Fibroblast of mammary gland (primary cell): ENCODE measurements around the gene OCRL.
A peak's percentile ranks its signal among the peaks of the same experiment; 100 is the strongest.
"Not testable (repeated sequence)": the region's sequence is repeated elsewhere in the genome, so short reads cannot be mapped to it uniquely, and the experiment has no call there.

Source experiments
- DNase-seq: peaks from one replicate; pipeline ENCODE4 v3.0.0-alpha.2; 2010; ENCODE audit warnings: low read depth
- H3K4me3 ChIP-seq: 2 replicates; pipeline ENCODE4 v1.5.1; 2011; ENCODE audit warnings: low read depth, mild to moderate bottlenecking, low read length, moderate library complexity; ENCODE audit not compliant: control insufficient read depth
- CTCF ChIP-seq: conservative IDR thresholded peaks from 2 replicates; pipeline ENCODE4 v1.5.1; 2011; ENCODE audit warnings: low read depth, low read length, inconsistent platforms; ENCODE audit not compliant: control insufficient read depth, insufficient read depth

Gene OCRL

DNA sequence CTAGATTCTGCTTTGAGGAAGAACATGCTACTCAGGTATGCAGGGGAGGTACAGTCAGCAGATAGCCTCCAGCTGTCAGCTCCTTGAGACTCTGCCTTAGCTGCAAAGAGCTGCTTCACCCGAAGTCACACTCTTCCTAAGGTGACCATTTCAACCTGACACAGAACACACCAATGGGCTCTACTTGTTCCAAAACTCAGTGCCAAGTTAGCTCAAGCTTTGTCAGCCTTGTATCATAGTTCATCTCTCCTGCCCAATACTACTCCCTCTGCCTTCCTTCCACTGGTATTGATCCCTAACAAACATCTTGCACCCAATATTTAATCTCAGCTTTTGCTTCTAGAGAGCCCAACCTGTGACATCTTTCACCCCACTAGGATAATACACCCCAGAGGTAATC lies 8.9 kb upstream of the OCRL start:
- no peak for TF ChIP-seq CTCF
- no peak for DNase-seq
- H3K4me3 ChIP-seq: no peak overlapping the region

DNA sequence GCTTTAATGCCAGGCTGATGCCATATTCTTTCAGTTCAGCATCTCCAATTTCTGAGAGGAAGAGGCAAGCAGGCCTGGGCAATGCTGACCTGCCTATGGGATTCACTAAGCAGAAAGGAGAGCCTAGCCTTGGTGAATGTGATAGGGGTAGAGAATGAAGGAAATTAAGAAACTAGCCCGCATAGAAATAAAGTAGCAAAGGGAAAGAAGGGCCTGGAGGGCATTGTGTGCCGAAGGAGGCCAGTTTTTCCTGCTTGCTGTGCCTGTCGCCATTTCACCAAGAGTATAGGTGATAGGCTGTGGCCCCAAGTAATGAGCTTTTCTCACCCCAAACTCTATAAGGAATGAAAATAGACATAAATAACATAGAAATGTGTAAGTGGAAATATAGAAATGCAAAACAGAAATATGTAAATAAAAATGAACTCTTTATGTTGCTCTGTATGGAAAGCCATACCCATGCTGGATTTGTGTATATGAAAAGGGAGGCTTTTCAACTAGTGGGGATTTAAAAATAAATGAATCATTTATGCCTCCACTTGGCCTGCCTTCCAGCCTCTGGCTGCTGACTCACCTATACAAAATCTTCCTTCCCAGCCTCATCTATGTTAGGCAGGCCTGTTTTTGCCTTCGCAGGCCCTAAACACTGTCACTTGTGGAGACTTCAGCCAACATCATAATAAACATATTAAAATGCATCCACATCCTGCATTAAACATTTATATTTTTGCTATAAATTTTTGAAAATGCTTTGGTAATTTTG lies 5.1 kb upstream of the OCRL start:
- peak; percentile 47 for DNase-seq
- no peak for TF ChIP-seq CTCF
- no peak overlapping the region for H3K4me3 ChIP-seq

DNA sequence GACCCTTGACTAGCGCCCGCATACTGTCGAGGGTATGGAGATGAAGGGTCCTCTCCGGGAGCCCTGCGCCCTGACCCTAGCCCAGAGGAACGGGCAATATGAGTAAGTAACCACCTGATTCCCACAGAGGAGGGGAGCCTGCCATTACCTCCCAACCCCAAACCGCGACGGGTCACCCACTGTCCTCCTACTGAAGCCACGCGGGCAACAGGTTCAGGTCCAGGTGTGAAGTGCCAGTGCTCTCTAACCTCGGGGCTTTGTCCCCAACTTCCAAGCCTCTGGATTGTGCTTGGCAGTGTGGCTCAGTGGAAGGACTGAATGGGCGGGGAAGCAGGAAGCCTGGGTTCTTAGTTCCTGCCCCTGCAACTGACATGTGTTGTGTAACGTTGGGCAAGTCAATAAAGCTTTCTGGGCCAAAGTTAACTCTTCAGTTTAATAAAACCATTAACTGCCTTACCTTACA lies 694 bp downstream of the OCRL start:
- TF ChIP-seq CTCF: no peak
- peak overlapping the region; percentile 58 for H3K4me3 ChIP-seq
- DNase-seq: peak; percentile 16

- TF ChIP-seq CTCF: no peak
- no peak for DNase-seq
- H3K4me3 ChIP-seq: no peak overlapping the region
These were observed 4.7 kb downstream of the OCRL start for GRCh38 chrX:129544780-129545179.

DNA sequence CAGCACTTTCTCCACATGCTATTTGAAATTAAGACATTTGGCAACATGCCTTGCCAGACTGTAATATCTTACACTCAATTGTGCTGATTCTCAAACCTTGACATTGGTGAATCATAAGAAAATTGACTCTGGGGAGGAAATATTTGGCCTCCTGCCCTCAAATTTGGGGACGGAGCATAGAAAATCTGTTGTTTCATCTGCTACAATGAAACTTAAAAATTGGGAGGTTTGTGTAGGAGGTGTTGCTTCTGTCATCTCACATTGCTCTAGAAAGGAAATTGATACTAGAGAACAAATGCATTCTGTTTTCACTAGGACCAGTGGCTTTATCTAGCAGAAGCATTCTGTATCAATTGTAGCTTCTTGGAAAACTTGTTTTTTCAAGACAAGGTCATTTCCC lies 5.3 kb downstream of the OCRL start:
- no peak for TF ChIP-seq CTCF
- no peak for DNase-seq
- H3K4me3 ChIP-seq: no peak overlapping the region

GRCh38 chrX:129549124-129549523 lies 9.1 kb downstream of the OCRL start:
- no peak for DNase-seq
- H3K4me3 ChIP-seq: no peak overlapping the region
- no peak for TF ChIP-seq CTCF

DNA sequence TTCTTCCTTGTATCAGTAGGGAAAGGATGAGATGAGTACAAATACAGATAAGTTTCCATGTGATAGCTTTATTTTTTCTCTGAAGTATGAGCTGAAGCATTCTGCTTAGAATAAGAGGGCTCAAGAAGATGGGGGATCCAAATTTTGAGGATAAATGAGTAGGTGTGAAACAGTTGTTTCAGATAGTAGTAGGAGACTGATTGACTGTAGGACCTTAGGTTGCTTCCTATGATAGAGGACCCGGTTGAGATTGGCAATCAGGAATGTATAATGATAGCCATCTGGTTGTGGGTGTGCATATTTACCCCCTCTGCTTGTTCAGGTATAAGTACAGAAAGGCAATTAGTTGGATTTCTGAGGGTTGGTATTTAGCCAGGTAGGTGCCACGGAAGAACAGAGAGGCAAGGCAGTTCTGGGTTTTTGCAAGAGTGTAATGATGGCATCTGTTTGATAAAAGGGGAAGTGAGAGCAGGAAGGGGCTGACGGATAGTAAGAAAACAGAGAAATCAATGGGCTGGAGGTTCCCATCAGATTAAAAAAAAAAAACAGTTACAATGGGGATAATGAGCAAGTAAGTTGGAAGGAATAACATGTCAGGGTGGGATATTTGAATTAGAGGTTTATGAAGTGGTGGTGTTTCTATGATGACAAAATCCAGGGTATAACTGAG lies 13.7 kb downstream of the OCRL start:
- TF ChIP-seq CTCF: no peak
- H3K4me3 ChIP-seq: no peak overlapping the region
- no peak for DNase-seq

DNA sequence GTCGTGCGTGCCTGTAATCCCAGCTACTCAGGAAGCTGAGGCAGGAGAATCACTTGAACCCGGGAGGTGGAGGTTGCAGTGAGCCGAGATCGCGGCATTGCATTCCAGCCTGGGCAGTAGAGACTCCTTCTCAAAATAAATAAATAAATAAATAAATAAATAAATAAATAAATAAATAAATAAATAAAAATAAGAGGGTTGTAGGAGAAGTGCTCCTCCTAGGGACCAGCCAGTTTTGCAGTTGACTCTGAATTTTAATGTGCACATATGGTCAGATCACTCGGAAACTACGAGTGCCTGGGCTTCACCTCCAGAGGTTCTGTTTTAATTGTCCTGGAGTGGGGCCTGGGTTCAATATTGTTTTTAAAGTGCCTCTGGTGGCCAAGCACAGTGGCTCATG lies 14.8 kb downstream of the OCRL start:
- H3K4me3 ChIP-seq: not testable (repeated sequence)

More for the DNA sequence above, 14.8 kb downstream of the OCRL start:
- DNase-seq: peak; percentile 13
